PC-9 (cell line): ENCODE measurements around the gene UGGT2. TPM values are rescaled to one million over a fixed set of nuclear protein-coding genes. Genes with fewer than 3 reads are reported as not detected.
A peak's percentile ranks its signal among the peaks of the same experiment; 100 is the strongest.
"Not testable (repeated sequence)": the region's sequence is repeated elsewhere in the genome, so short reads cannot be mapped to it uniquely, and the experiment has no call there.

ENCODE experiments used
- BruUV-seq: library from RNA; stranded (reverse); fragments of 400-500 nt; replicated peaks from 2 replicates; lab custom pipeline; 2021; lab: Mats Ljungman, UMichigan
- CTCF ChIA-PET: fragments of 300-600 bp; sonication (Branson Sonifier 250); formaldehyde crosslinking; loops from one replicate; lab custom pipeline; 2022; ENCODE audit warnings: antibody characterized with exemption; lab: Charles Lee
- POLR2A ChIA-PET: fragments of 300-600 bp; sonication (Branson Sonifier 250); formaldehyde crosslinking; loops from one replicate; lab custom pipeline; 2022; ENCODE audit warnings: antibody characterized with exemption; ENCODE audit not compliant: unreplicated experiment; lab: Charles Lee
- DNase-seq, 2 experiments: peaks; one replicate each; pipeline versions ENCODE4 v3.0.0 to v3.0.0-alpha.2; 2015 to 2022; ENCODE audit warnings: mixed read lengths in 1 of 2
- H2AFZ ChIP-seq: fragments of 200-600 bp; sonication (generic); 2 replicates; pipeline ENCODE4 v1.8.1; 2017; ENCODE audit warnings: antibody characterized with exemption
- H3F3A ChIP-seq: fragments of 200-600 bp; sonication (generic); 2 replicates; pipeline ENCODE4 v1.8.1; 2017; ENCODE audit warnings: antibody characterized with exemption, mild to moderate bottlenecking, low read depth; ENCODE audit not compliant: insufficient read depth
- H3K27ac ChIP-seq: fragments of 200-600 bp; sonication (generic); 2 replicates; pipeline ENCODE4 v1.6.1; 2016; ENCODE audit warnings: mixed run types
- H3K27me3 ChIP-seq: fragments of 200-600 bp; sonication (generic); 2 replicates; pipeline ENCODE4 v1.6.1; 2016; ENCODE audit warnings: low read depth, mixed run types; ENCODE audit not compliant: insufficient read depth
- H3K36me3 ChIP-seq: fragments of 200-600 bp; sonication (generic); 2 replicates; pipeline ENCODE4 v1.6.1; 2016; ENCODE audit warnings: low read depth, mixed run types
- H3K4me1 ChIP-seq: fragments of 200-600 bp; sonication (generic); replicated peaks from 2 replicates; pipeline ENCODE4 v1.6.1; 2016; ENCODE audit warnings: mixed run types; ENCODE audit not compliant: insufficient read depth
- H3K4me2 ChIP-seq: fragments of 200-600 bp; sonication (generic); 2 replicates; pipeline ENCODE4 v1.6.1; 2017; ENCODE audit warnings: mixed run types
- H3K4me3 ChIP-seq: fragments of 200-600 bp; sonication (generic); 2 replicates; pipeline ENCODE4 v1.6.1; 2016; ENCODE audit warnings: mixed run types
- H3K79me2 ChIP-seq: fragments of 200-600 bp; sonication (generic); 2 replicates; pipeline ENCODE4 v1.6.1; 2017; ENCODE audit warnings: low read depth, mixed run types
- H3K9me2 ChIP-seq: fragments of 200-600 bp; sonication (generic); 2 replicates; pipeline ENCODE4 v1.8.1; 2017; ENCODE audit warnings: mild to moderate bottlenecking; ENCODE audit not compliant: insufficient read depth
- H3K9me3 ChIP-seq: fragments of 200-600 bp; sonication (generic); 2 replicates; pipeline ENCODE4 v1.8.1; 2016; ENCODE audit warnings: low read depth; ENCODE audit not compliant: insufficient read depth
- H4K20me1 ChIP-seq: fragments of 200-600 bp; sonication (generic); 2 replicates; pipeline ENCODE4 v1.8.1; 2017; ENCODE audit not compliant: insufficient read depth
- CTCF ChIP-seq: fragments of 200-600 bp; sonication (generic); conservative IDR thresholded peaks from 2 replicates; pipeline ENCODE4 v1.6.1; 2017; ENCODE audit warnings: mixed run types, antibody characterized with exemption, mild to moderate bottlenecking, moderate library complexity
- EZH2 ChIP-seq: fragments of 200-600 bp; sonication (generic); IDR thresholded peaks from 2 replicates; pipeline ENCODE4 v1.8.0; 2017; ENCODE audit warnings: antibody characterized with exemption, low read depth
- intact Hi-C: fragments of 100-400 bp; cut with micrococcal nuclease; formaldehyde crosslinking; loops from one replicate; pipeline ENCODE4 v1.10.0; 2022; ENCODE audit not compliant: unreplicated experiment
- total RNA-seq: library from RNA; stranded (reverse); gene quantifications from 2 replicates; pipeline ENCODE4 v1.2.3, GENCODE V29; 2021

Gene UGGT2
- total RNA-seq, 1 experiment from 2014 or later = 27.5 TPM

- Histone ChIP-seq H3K4me2 (0 out of 2 replicates have a peak overlapping the region, but pooled peaks have one; percentile 1), H2AFZ (no peak overlapping the region), H3K9me3 (no peaks in the 10 kb centered on the region), H3K4me1 (peaks cover 8% of the 10 kb centered on the region), H3K27me3 (no peaks in the 10 kb centered on the region), H4K20me1 (no peaks in the 10 kb centered on the region), H3K36me3 (peaks cover 7% of the 10 kb centered on the region; the same call in 1 of the 2 replicates), H3K79me2 (no peaks in the 10 kb centered on the region), H3F3A (peaks cover 8% of the 10 kb centered on the region; the same call in 1 of the 2 replicates), H3K9me2 (peaks cover 5% of the 10 kb centered on the region; the same call in 1 of the 2 replicates), H3K27ac (no peak overlapping the region), H3K4me3 (no peak overlapping the region)
- no TSS peak for BruUV-seq
- DNase-seq = no peak
- CTCF ChIA-PET = interaction anchor here (0.5 kb wide), 1 partner anchor 438 kb away, joined by 6 read pairs; no protein-coding TSS in a partner anchor
- TF ChIP-seq CTCF (no peak), EZH2 (no peak)
- intact Hi-C loops = no loop called here
- POLR2A ChIA-PET = no interaction called here
These were observed 268.9 kb downstream of the UGGT2 start for GRCh38 chr13:95784161-95784899.

- peaks cover 5% of the 10 kb centered on the region; the same call in 1 of the 2 replicates for H3K9me2 ChIP-seq
- no peak overlapping the region for H3K27ac ChIP-seq
- no peak for DNase-seq
- H3F3A ChIP-seq = peaks cover 8% of the 10 kb centered on the region; the same call in 1 of the 2 replicates
- no peaks in the 10 kb centered on the region for H4K20me1 ChIP-seq
- H3K9me3 ChIP-seq = no peaks in the 10 kb centered on the region
- no peak overlapping the region for H3K4me3 ChIP-seq
- CTCF ChIA-PET = no interaction called here
- H3K36me3 ChIP-seq = peaks cover 2% of the 10 kb centered on the region; the same call in 1 of the 2 replicates
- POLR2A ChIA-PET = no interaction called here
- intact Hi-C loops = no loop called here
- peaks cover 8% of the 10 kb centered on the region for H3K4me1 ChIP-seq
- no peak overlapping the region for H2AFZ ChIP-seq
- no peak for TF ChIP-seq EZH2
- TF ChIP-seq CTCF = no peak
- no TSS peak for BruUV-seq
- no peaks in the 10 kb centered on the region for H3K27me3 ChIP-seq
- H3K4me2 ChIP-seq = no peak overlapping the region
- H3K79me2 ChIP-seq = no peaks in the 10 kb centered on the region
These were observed 269.5 kb downstream of the UGGT2 start for GRCh38 chr13:95783747-95784146.

GRCh38 chr13:95781940-95782339 is 271.3 kb downstream of the UGGT2 start:
- H3K9me3 ChIP-seq, intact Hi-C loops, CTCF ChIA-PET, H3K27me3 ChIP-seq, BruUV-seq, H3K9me2 ChIP-seq, H3K79me2 ChIP-seq, H3K4me1 ChIP-seq, H3K36me3 ChIP-seq, H2AFZ ChIP-seq, POLR2A ChIA-PET, H4K20me1 ChIP-seq, DNase-seq, H3K27ac ChIP-seq, H3K4me2 ChIP-seq, H3K4me3 ChIP-seq: not testable (repeated sequence)
- H3F3A ChIP-seq = peaks cover 13% of the 10 kb centered on the region; the same call in 1 of the 2 replicates
